CD14-positive monocyte (primary cell): ENCODE results near the gene C20orf141. TPM values are rescaled to one million over a fixed set of nuclear protein-coding genes. Genes with fewer than 3 reads are reported as not detected.

Experiments used
- DNase-seq, 3 donors: peaks; one replicate each; pipeline ENCODE4 v3.0.0-alpha.2; 2011 to 2022
- H2AFZ ChIP-seq: 2 replicates; pipeline ENCODE4 v1.6.0; 2012; ENCODE audit warnings: mild to moderate bottlenecking, low read depth, low read length, inconsistent platforms; ENCODE audit not compliant: insufficient read depth, poor library complexity, severe bottlenecking
- H3K27ac ChIP-seq, 2 donors: 1 replicate in 1 of 2; 2 replicates in 1 of 2; pipeline ENCODE4 v1.5.1; 2012 to 2013; ENCODE audit warnings: low read length in 2 of 2, control low read depth in 1 of 2, inconsistent platforms in 1 of 2, low read depth in 1 of 2, mild to moderate bottlenecking in 1 of 2
- H3K27me3 ChIP-seq, 2 donors: one replicate each; pipeline versions ENCODE4 v1.6.0 to v1.6.1; 2011 to 2013; ENCODE audit warnings: low read length in 2 of 2; ENCODE audit not compliant: control insufficient read depth in 2 of 2, insufficient read depth in 2 of 2
- H3K36me3 ChIP-seq, 2 donors: replicated peaks in 1 of 2; 1 replicate in 1 of 2; 2 replicates in 1 of 2; pipeline versions ENCODE4 v1.5.1 to v1.6.1; 2012 to 2013; ENCODE audit warnings: low read length in 2 of 2, control low read depth in 1 of 2, inconsistent platforms in 1 of 2, mild to moderate bottlenecking in 1 of 2; ENCODE audit not compliant: insufficient read depth in 2 of 2, control insufficient read depth in 1 of 2
- H3K4me1 ChIP-seq, 2 donors: 1 replicate in 1 of 2; 2 replicates in 1 of 2; pipeline versions ENCODE4 v1.5.1 to v1.6.1; 2012 to 2013; ENCODE audit warnings: low read length in 2 of 2, control low read depth in 1 of 2, inconsistent platforms in 1 of 2, mild to moderate bottlenecking in 1 of 2, moderate library complexity in 1 of 2; ENCODE audit not compliant: insufficient read depth in 2 of 2, control insufficient read depth in 1 of 2
- H3K4me2 ChIP-seq: replicated peaks from 2 replicates; pipeline ENCODE3; 2012; ENCODE audit warnings: low read length, moderate library complexity, mild to moderate bottlenecking; ENCODE audit not compliant: poor library complexity, severe bottlenecking; ENCODE audit errors: extremely low read depth
- H3K4me3 ChIP-seq, 3 experiments: fragments of 200-600 bp in 1 of 3; sonication (generic) in 1 of 3; replicated peaks in 1 of 3; 1 replicate in 2 of 3; 2 replicates in 1 of 3; pipeline ENCODE4 v1.5.1; 2011 to 2013; ENCODE audit warnings: low read length in 3 of 3, mild to moderate bottlenecking in 3 of 3, control low read depth in 2 of 3, low read depth in 2 of 3, inconsistent platforms in 1 of 3, moderate library complexity in 1 of 3
- H3K79me2 ChIP-seq: 2 replicates; pipeline ENCODE4 v1.6.0; 2012; ENCODE audit warnings: mild to moderate bottlenecking, control low read depth, inconsistent platforms, low read length, moderate library complexity; ENCODE audit not compliant: insufficient read depth
- H3K9ac ChIP-seq: 2 replicates; pipeline ENCODE4 v1.6.0; 2017; ENCODE audit warnings: low read length, mild to moderate bottlenecking; ENCODE audit not compliant: insufficient read depth, poor library complexity, severe bottlenecking
- H3K9me3 ChIP-seq, 2 donors: replicated peaks in 1 of 2; 1 replicate in 1 of 2; 2 replicates in 1 of 2; pipeline versions ENCODE4 v1.5.1 to v1.6.1; 2012 to 2013; ENCODE audit warnings: low read length in 2 of 2, control low read depth in 1 of 2; ENCODE audit not compliant: control insufficient read depth in 1 of 2, insufficient read depth in 1 of 2
- H4K20me1 ChIP-seq: 2 replicates; pipeline ENCODE4 v1.6.0; 2012; ENCODE audit warnings: mild to moderate bottlenecking, low read length, control low read depth, moderate library complexity; ENCODE audit not compliant: insufficient read depth
- H3K27ac Mint-ChIP-seq, 7 donors: one replicate each; pipeline ENCODE4 v1.8.0; 2020; ENCODE audit warnings: mild to moderate bottlenecking in 7 of 7, mixed read lengths in 7 of 7, moderate library complexity in 6 of 7, inconsistent platforms in 2 of 7
- H3K27me3 Mint-ChIP-seq, 3 donors: one replicate each; pipeline ENCODE4 v1.8.0; 2021 to 2022; ENCODE audit warnings: low read depth in 3 of 3, mild to moderate bottlenecking in 3 of 3, mixed read lengths in 3 of 3, moderate library complexity in 3 of 3, inconsistent platforms in 1 of 3
- H3K36me3 Mint-ChIP-seq, 2 donors: one replicate each; pipeline ENCODE4 v1.8.0; 2020; ENCODE audit warnings: mixed read lengths in 2 of 2, inconsistent platforms in 1 of 2, mild to moderate bottlenecking in 1 of 2
- H3K4me1 Mint-ChIP-seq: one replicate; pipeline ENCODE4 v1.8.0; 2020; ENCODE audit warnings: mild to moderate bottlenecking, mixed read lengths
- H3K4me3 Mint-ChIP-seq, 2 donors: one replicate each; pipeline ENCODE4 v1.8.0; 2020; ENCODE audit warnings: mild to moderate bottlenecking in 2 of 2, mixed read lengths in 2 of 2, moderate library complexity in 1 of 2
- H3K9me3 Mint-ChIP-seq, 7 donors: one replicate each; pipeline ENCODE4 v1.8.0; 2020 to 2022; ENCODE audit warnings: mixed read lengths in 7 of 7, mild to moderate bottlenecking in 6 of 7, moderate library complexity in 6 of 7, inconsistent platforms in 2 of 7
- WGBS: methylation state at CpG from one replicate; pipeline ENCODE4 v1.1.5; 2013; ENCODE audit warnings: missing lambda C conversion rate; ENCODE audit not compliant: insufficient coverage; 5-methylcytosine and 5-hydroxymethylcytosine counted together
- intact Hi-C, 2 donors: fragments of 100-400 bp; cut with micrococcal nuclease; formaldehyde crosslinking; loops; one replicate each; pipeline versions ENCODE4 v1.15.0 to v1.15.1; 2023
- polyA plus RNA-seq, 3 donors: library from polyadenylated mRNA; depleted of rRNA in 1 of 3; unstranded in 2 of 3; stranded (reverse) in 1 of 3; fragments of 300-500 nt in 2 of 3; fragments of >200 nt in 1 of 3; fragmentation: Illumina TruSeq in 2 of 3; gene quantifications; 1 replicate in 2 of 3; 2 replicates in 1 of 3; pipeline ENCODE4 v1.2.3, GENCODE V29; 2012 to 2021
- TF ChIP-seq, protein P1 (sequence below): fragments of 200-600 bp; IDR thresholded peaks from one replicate; pipeline ENCODE4 v1.8.0; 2022; ENCODE audit warnings: antibody characterized with exemption, mild to moderate bottlenecking

Gene C20orf141
- polyA plus RNA-seq, 3 donors: not detected

DNA sequence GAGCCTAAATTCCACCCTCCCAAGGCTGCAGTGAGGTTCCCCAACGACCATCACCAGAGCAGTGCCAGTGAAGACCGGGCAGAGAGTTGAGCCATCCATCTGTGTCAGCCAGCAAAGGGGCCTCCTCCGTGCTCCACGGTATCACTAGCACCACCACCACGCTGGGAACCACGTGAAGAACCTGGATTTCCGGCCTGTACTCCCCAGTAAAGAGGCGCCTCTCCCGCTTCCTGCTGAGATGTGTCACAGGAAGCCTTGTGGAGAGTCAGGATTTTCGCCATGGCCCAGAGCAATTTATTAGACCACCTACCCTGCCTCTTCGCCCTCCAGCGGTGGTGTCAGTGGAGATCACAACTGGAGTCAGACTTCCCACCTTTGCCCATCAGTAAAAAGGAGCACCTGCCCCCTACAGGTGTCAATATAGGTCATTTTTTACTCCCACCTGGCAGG lies 43.1 kb upstream of the C20orf141 start:
- Histone ChIP-seq H3K4me2 (no peak overlapping the region), H2AFZ (peak overlapping the region; percentile 29)
- TF ChIP-seq, protein P1, sequence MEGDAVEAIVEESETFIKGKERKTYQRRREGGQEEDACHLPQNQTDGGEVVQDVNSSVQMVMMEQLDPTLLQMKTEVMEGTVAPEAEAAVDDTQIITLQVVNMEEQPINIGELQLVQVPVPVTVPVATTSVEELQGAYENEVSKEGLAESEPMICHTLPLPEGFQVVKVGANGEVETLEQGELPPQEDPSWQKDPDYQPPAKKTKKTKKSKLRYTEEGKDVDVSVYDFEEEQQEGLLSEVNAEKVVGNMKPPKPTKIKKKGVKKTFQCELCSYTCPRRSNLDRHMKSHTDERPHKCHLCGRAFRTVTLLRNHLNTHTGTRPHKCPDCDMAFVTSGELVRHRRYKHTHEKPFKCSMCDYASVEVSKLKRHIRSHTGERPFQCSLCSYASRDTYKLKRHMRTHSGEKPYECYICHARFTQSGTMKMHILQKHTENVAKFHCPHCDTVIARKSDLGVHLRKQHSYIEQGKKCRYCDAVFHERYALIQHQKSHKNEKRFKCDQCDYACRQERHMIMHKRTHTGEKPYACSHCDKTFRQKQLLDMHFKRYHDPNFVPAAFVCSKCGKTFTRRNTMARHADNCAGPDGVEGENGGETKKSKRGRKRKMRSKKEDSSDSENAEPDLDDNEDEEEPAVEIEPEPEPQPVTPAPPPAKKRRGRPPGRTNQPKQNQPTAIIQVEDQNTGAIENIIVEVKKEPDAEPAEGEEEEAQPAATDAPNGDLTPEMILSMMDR: no peak

GRCh38 chr20:2773812-2774211 lies 41.0 kb upstream of the C20orf141 start:
- Histone ChIP-seq H3K9ac (no peak overlapping the region), H3K4me2 (no peak overlapping the region), H3K36me3 (no peaks in the 10 kb centered on the region), H3K27me3 (no peaks in the 10 kb centered on the region), H3K9me3 (no peaks in the 10 kb centered on the region), H3K27ac (no peak overlapping the region), H4K20me1 (no peaks in the 10 kb centered on the region), H3K4me1 (no peaks in the 10 kb centered on the region), H3K79me2 (no peaks in the 10 kb centered on the region), H3K4me3 (no peak overlapping the region), H2AFZ (no peak overlapping the region)
- peaks cover 21% of the 10 kb centered on the region for H3K4me1 Mint-ChIP-seq
- TF ChIP-seq, protein P1: no peak
- peaks cover 0 to 6% (median 2%) of the 10 kb centered on the region in 7 donors for H3K9me3 Mint-ChIP-seq
- 80% methylated on average over 4 of the region's 9 CpGs for WGBS
- H3K27me3 Mint-ChIP-seq: peaks cover 7 to 12% (median 11%) of the 10 kb centered on the region in 3 donors
- intact Hi-C loops: no loop called here
- H3K36me3 Mint-ChIP-seq: no peaks in the 10 kb centered on the region
- no peak overlapping the region for H3K4me3 Mint-ChIP-seq
- no peak overlapping the region for H3K27ac Mint-ChIP-seq
- DNase-seq: no peak

More for the DNA sequence above, 43.1 kb upstream of the C20orf141 start:
- Mint-ChIP-seq H3K4me3 (no peak overlapping the region), H3K27me3 (peaks cover 9 to 11% (median 11%) of the 10 kb centered on the region in 3 donors), H3K36me3 (no peaks in the 10 kb centered on the region), H3K27ac (no peak overlapping the region), H3K4me1 (peaks cover 14% of the 10 kb centered on the region), H3K9me3 (peaks cover 0 to 5% (median 2%) of the 10 kb centered on the region in 7 donors)
- DNase-seq: no peak
- Histone ChIP-seq H3K4me3 (no peak overlapping the region), H3K27ac (no peak overlapping the region), H3K4me1 (no peaks in the 10 kb centered on the region), H3K36me3 (no peaks in the 10 kb centered on the region), H3K9me3 (no peaks in the 10 kb centered on the region), H3K9ac (no peak overlapping the region), H4K20me1 (no peaks in the 10 kb centered on the region), H3K79me2 (no peaks in the 10 kb centered on the region), H3K27me3 (no peaks in the 10 kb centered on the region)
- WGBS: 32% methylated on average over 8 of the region's 12 CpGs
- intact Hi-C loops: no loop called here
